Neural progenitor cell (in vitro differentiated cells): ENCODE measurements around the gene UBE2R2. TPM values are rescaled to one million over a fixed set of nuclear protein-coding genes. Genes with fewer than 3 reads are reported as not detected.
"Not testable (repeated sequence)": the region's sequence is repeated elsewhere in the genome, so short reads cannot be mapped to it uniquely, and the experiment has no call there.

Experiments
- DNase-seq: peaks from one replicate; pipeline ENCODE4 v3.0.0-alpha.2; 2016; ENCODE audit warnings: low spot score
- H2AFZ ChIP-seq: fragments of 200-600 bp; sonication (generic); replicated peaks from 2 replicates; pipeline ENCODE4 v1.6.1; 2016; ENCODE audit warnings: antibody characterized with exemption
- H3F3A ChIP-seq: fragments of 200-600 bp; sonication (generic); 2 replicates; pipeline ENCODE4 v1.6.1; 2016; ENCODE audit warnings: antibody characterized with exemption, low read depth
- H3K27ac ChIP-seq: fragments of 200-600 bp; sonication (generic); 2 replicates; pipeline ENCODE4 v1.5.1; 2016; ENCODE audit warnings: mild to moderate bottlenecking
- H3K27me3 ChIP-seq: fragments of 200-600 bp; sonication (generic); 2 replicates; pipeline ENCODE4 v1.6.1; 2016; ENCODE audit warnings: mild to moderate bottlenecking, moderate library complexity
- H3K36me3 ChIP-seq: fragments of 200-600 bp; sonication (generic); 2 replicates; pipeline ENCODE4 v1.5.1; 2016
- H3K4me1 ChIP-seq: fragments of 200-600 bp; sonication (generic); 2 replicates; pipeline ENCODE4 v1.6.1; 2016; ENCODE audit warnings: mixed run types
- H3K4me2 ChIP-seq: fragments of 200-600 bp; sonication (generic); 2 replicates; pipeline ENCODE4 v1.6.1; 2016
- H3K4me3 ChIP-seq: fragments of 200-600 bp; sonication (generic); 2 replicates; pipeline ENCODE4 v1.5.1; 2016
- H3K79me2 ChIP-seq: fragments of 200-600 bp; sonication (generic); 2 replicates; pipeline ENCODE4 v1.6.1; 2016; ENCODE audit warnings: low read depth
- H3K9ac ChIP-seq: fragments of 200-600 bp; sonication (generic); 2 replicates; pipeline ENCODE4 v1.6.1; 2016
- H3K9me3 ChIP-seq: fragments of 200-600 bp; sonication (generic); 2 replicates; pipeline ENCODE4 v1.5.1; 2016; ENCODE audit warnings: low read depth
- H4K20me1 ChIP-seq: fragments of 200-600 bp; sonication (generic); 2 replicates; pipeline ENCODE4 v1.6.1; 2016; ENCODE audit warnings: low read depth
- H3K27ac Mint-ChIP-seq: 3 replicates; pipeline ENCODE4 v1.8.0; 2021; ENCODE audit warnings: mixed read lengths
- H3K27me3 Mint-ChIP-seq: 2 replicates; pipeline ENCODE4 v1.8.0; 2022; ENCODE audit warnings: low read depth, mild to moderate bottlenecking, inconsistent platforms, moderate library complexity, mixed read lengths; ENCODE audit not compliant: insufficient read depth
- H3K36me3 Mint-ChIP-seq: 3 replicates; pipeline ENCODE4 v1.8.0; 2021; ENCODE audit warnings: mixed read lengths
- H3K4me1 Mint-ChIP-seq: 3 replicates; pipeline ENCODE4 v1.8.0; 2021; ENCODE audit warnings: mixed read lengths
- H3K4me3 Mint-ChIP-seq: 3 replicates; pipeline ENCODE4 v1.8.0; 2021; ENCODE audit warnings: mild to moderate bottlenecking, moderate library complexity, mixed read lengths
- H3K9me3 Mint-ChIP-seq: 3 replicates; pipeline ENCODE4 v1.8.0; 2020; ENCODE audit warnings: mixed read lengths
- CTCF ChIP-seq: fragments of 200-600 bp; sonication (generic); IDR thresholded peaks from 2 replicates; pipeline ENCODE4 v1.5.1; 2017; ENCODE audit warnings: antibody characterized with exemption, mild to moderate bottlenecking
- EZH2 ChIP-seq: fragments of 200-600 bp; sonication (generic); IDR thresholded peaks from 2 replicates; pipeline ENCODE4 v1.6.1; 2017; ENCODE audit warnings: antibody characterized with exemption, mild to moderate bottlenecking, moderate library complexity
- EZH2phosphoT487 ChIP-seq: fragments of 200-600 bp; sonication (generic); IDR thresholded peaks from 2 replicates; pipeline ENCODE4 v1.6.1; 2017; ENCODE audit warnings: antibody characterized with exemption
- total RNA-seq: library from RNA; depleted of rRNA; stranded (reverse); fragments of >200 nt; gene quantifications from 2 replicates; pipeline ENCODE4 v1.2.3, GENCODE V29; 2015; ENCODE audit warnings: low replicate concordance

UBE2R2 gene
- total RNA-seq, 1 donor from 2014 or later, result 68.3 TPM

- H3K36me3 ChIP-seq, result no peaks in the 10 kb centered on the region
- peaks cover 51% of the 10 kb centered on the region for H4K20me1 ChIP-seq
- no peak overlapping the region for H2AFZ ChIP-seq
- peaks cover 23% of the 10 kb centered on the region for H3F3A ChIP-seq
- peak overlapping the region; percentile 95 for H3K4me3 Mint-ChIP-seq
- DNase-seq, result no peak
- H3K27me3 ChIP-seq, result no peaks in the 10 kb centered on the region
- TF ChIP-seq EZH2 (no peak), EZH2phosphoT487 (no peak), CTCF (no peak)
- H3K4me2 ChIP-seq, result peak overlapping the region; percentile 81
- H3K27me3 Mint-ChIP-seq, result peaks cover 5% of the 10 kb centered on the region
- H3K27ac ChIP-seq, result no peak overlapping the region
- H3K36me3 Mint-ChIP-seq, result peaks cover 13% of the 10 kb centered on the region
- H3K9ac ChIP-seq, result peak overlapping the region; percentile 38
- no peak overlapping the region for H3K27ac Mint-ChIP-seq
- peaks cover 91% of the 10 kb centered on the region for H3K79me2 ChIP-seq
- no peaks in the 10 kb centered on the region for H3K9me3 ChIP-seq
- H3K4me1 ChIP-seq, result peaks cover 24% of the 10 kb centered on the region
- H3K9me3 Mint-ChIP-seq, result peaks cover 5% of the 10 kb centered on the region
- H3K4me3 ChIP-seq, result peak overlapping the region; percentile 98
- H3K4me1 Mint-ChIP-seq, result peaks cover 25% of the 10 kb centered on the region
Observed at GRCh38 chr9:33820231-33820745, 3.3 kb downstream of the UBE2R2 start.

GRCh38 chr9:33823801-33824200, 6.8 kb downstream of the UBE2R2 start:
- H3K4me3 Mint-ChIP-seq, result no peak overlapping the region
- no peak overlapping the region for H2AFZ ChIP-seq
- no peak overlapping the region for H3K27ac Mint-ChIP-seq

GRCh38 chr9:33827285-33827684, 10.3 kb downstream of the UBE2R2 start:
- not testable (repeated sequence) for H3K9me3 ChIP-seq, H3K4me3 Mint-ChIP-seq, H3K9ac ChIP-seq, H3K4me1 Mint-ChIP-seq, H3K36me3 ChIP-seq, H3K27me3 Mint-ChIP-seq, H2AFZ ChIP-seq, H3K4me2 ChIP-seq, H3K27ac Mint-ChIP-seq, H3F3A ChIP-seq, H3K27ac ChIP-seq, H3K27me3 ChIP-seq, H3K4me1 ChIP-seq, DNase-seq, H3K4me3 ChIP-seq
- Histone ChIP-seq H4K20me1 (peaks cover 70% of the 10 kb centered on the region), H3K79me2 (peaks cover 100% of the 10 kb centered on the region)
- H3K9me3 Mint-ChIP-seq, result peaks cover 11% of the 10 kb centered on the region
- peaks cover 20% of the 10 kb centered on the region for H3K36me3 Mint-ChIP-seq

More at GRCh38 chr9:33823801-33824200, 6.8 kb downstream of the UBE2R2 start:
- no peak for DNase-seq
- no peak overlapping the region for H3K9ac ChIP-seq
- no peaks in the 10 kb centered on the region for H3K9me3 ChIP-seq
- no peak overlapping the region for H3K27ac ChIP-seq
- H3K27me3 Mint-ChIP-seq, result peaks cover 2% of the 10 kb centered on the region
- no peak overlapping the region for H3K4me3 ChIP-seq
- no peaks in the 10 kb centered on the region for H3K27me3 ChIP-seq
- H3F3A ChIP-seq, result no peaks in the 10 kb centered on the region
- H3K4me1 Mint-ChIP-seq, result peaks cover 16% of the 10 kb centered on the region
- TF ChIP-seq EZH2 (no peak), CTCF (no peak), EZH2phosphoT487 (no peak)
- H3K9me3 Mint-ChIP-seq, result peaks cover 11% of the 10 kb centered on the region
- peaks cover 70% of the 10 kb centered on the region for H4K20me1 ChIP-seq
- peaks cover 17% of the 10 kb centered on the region for H3K4me1 ChIP-seq
- H3K79me2 ChIP-seq, result peaks cover 100% of the 10 kb centered on the region
- H3K36me3 ChIP-seq, result no peaks in the 10 kb centered on the region
- no peak overlapping the region for H3K4me2 ChIP-seq
- peaks cover 18% of the 10 kb centered on the region for H3K36me3 Mint-ChIP-seq

- not testable (repeated sequence) for H3K4me3 Mint-ChIP-seq, H3K36me3 ChIP-seq, H3K4me1 Mint-ChIP-seq, H3K27ac ChIP-seq, H3K9me3 Mint-ChIP-seq, DNase-seq, H3K9me3 ChIP-seq, H3K4me2 ChIP-seq, H3K27me3 Mint-ChIP-seq, H3F3A ChIP-seq, H2AFZ ChIP-seq, H3K27ac Mint-ChIP-seq, H3K4me1 ChIP-seq, H3K9ac ChIP-seq, H3K27me3 ChIP-seq, H3K4me3 ChIP-seq
- H4K20me1 ChIP-seq, result peaks cover 84% of the 10 kb centered on the region
- peaks cover 100% of the 10 kb centered on the region for H3K79me2 ChIP-seq
- peaks cover 23% of the 10 kb centered on the region for H3K36me3 Mint-ChIP-seq
Observed at GRCh38 chr9:33829641-33830230, 12.8 kb downstream of the UBE2R2 start.
